Measurements from ENCODE around the gene RAB3GAP2. TPM values are rescaled to one million over a fixed set of nuclear protein-coding genes. Genes with fewer than 3 reads are reported as not detected.
"Not testable (repeated sequence)": the region's sequence is repeated elsewhere in the genome, so short reads cannot be mapped to it uniquely, and the experiment has no call there.

RAB3GAP2 gene
- total RNA-seq, 3 donors from 2014 or later: 30.9 to 43.2 (median 42.3) TPM

GRCh38 chr1:220243947-220244346, 28.3 kb downstream of the RAB3GAP2 start:
- no peaks in the 10 kb centered on the region for H3K27me3 ChIP-seq
- no peak overlapping the region for H3K4me3 ChIP-seq
- H3K27ac ChIP-seq: no peak overlapping the region
- H3K36me3 ChIP-seq: no peaks in the 10 kb centered on the region
- H3K4me1 ChIP-seq: no peaks in the 10 kb centered on the region
- no peak for DNase-seq (ENCODE audit: low spot score in 2 of 2)
- peaks cover 4 to 6% of the 10 kb centered on the region in 2 donors for H3K9me3 ChIP-seq
- intact Hi-C loops (cut with DNase I; ENCODE audit: low total_unique reads): no loop called here
- TF ChIP-seq POLR2AphosphoS5 (IDR thresholded peaks at IDR 0.05) (no peak), POLR2A (IDR thresholded peaks at IDR 0.05) (no peak), CTCF (IDR thresholded peaks at IDR 0.05) (no peak)

- Histone ChIP-seq H3K36me3 (no peaks in the 10 kb centered on the region), H3K4me1 (no peaks in the 10 kb centered on the region), H3K27me3 (no peaks in the 10 kb centered on the region), H3K9me3 (no peaks in the 10 kb centered on the region), H3K4me3 (no peak overlapping the region), H3K27ac (no peak overlapping the region)
- intact Hi-C loops (cut with DNase I; ENCODE audit: low total_unique reads): no loop called here
- DNase-seq (ENCODE audit: low spot score in 2 of 2): no peak
- TF ChIP-seq POLR2A (IDR thresholded peaks at IDR 0.05): no peak
- TF ChIP-seq CTCF (IDR thresholded peaks at IDR 0.05): no peak
- TF ChIP-seq POLR2AphosphoS5 (IDR thresholded peaks at IDR 0.05): no peak
These were observed 31.1 kb downstream of the RAB3GAP2 start for GRCh38 chr1:220241072-220241663.

GRCh38 chr1:220239966-220240365, 32.3 kb downstream of the RAB3GAP2 start:
- Histone ChIP-seq H3K4me3 (no peak overlapping the region), H3K27me3 (no peaks in the 10 kb centered on the region), H3K9me3 (no peaks in the 10 kb centered on the region), H3K36me3 (no peaks in the 10 kb centered on the region), H3K27ac (no peak overlapping the region), H3K4me1 (no peaks in the 10 kb centered on the region)
- TF ChIP-seq CTCF (IDR thresholded peaks at IDR 0.05) (no peak), POLR2A (IDR thresholded peaks at IDR 0.05) (no peak), POLR2AphosphoS5 (IDR thresholded peaks at IDR 0.05) (no peak)
- intact Hi-C loops (cut with DNase I; ENCODE audit: low total_unique reads): no loop called here
- DNase-seq (ENCODE audit: low spot score in 2 of 2): no peak

- Histone ChIP-seq H3K4me3 (no peak overlapping the region), H3K36me3 (no peaks in the 10 kb centered on the region), H3K4me1 (no peaks in the 10 kb centered on the region), H3K27ac (no peak overlapping the region), H3K27me3 (no peaks in the 10 kb centered on the region), H3K9me3 (no peaks in the 10 kb centered on the region)
- intact Hi-C loops (cut with DNase I; ENCODE audit: low total_unique reads): no loop called here
- DNase-seq (ENCODE audit: low spot score in 2 of 2): no peak
- TF ChIP-seq POLR2A (IDR thresholded peaks at IDR 0.05): no peak
- no peak for TF ChIP-seq CTCF (IDR thresholded peaks at IDR 0.05)
These were observed 33.0 kb downstream of the RAB3GAP2 start for GRCh38 chr1:220239213-220239612.

- H3K36me3 ChIP-seq; H3K27ac ChIP-seq; H3K27me3 ChIP-seq; intact Hi-C loops (cut with DNase I; ENCODE audit: low total_unique reads); H3K4me3 ChIP-seq; DNase-seq (ENCODE audit: low spot score in 2 of 2); H3K4me1 ChIP-seq; H3K9me3 ChIP-seq: not testable (repeated sequence)
These were observed 36.0 kb downstream of the RAB3GAP2 start for GRCh38 chr1:220236278-220236677.

GRCh38 chr1:220235462-220235861, 36.8 kb downstream of the RAB3GAP2 start:
- no peak for TF ChIP-seq CTCF (IDR thresholded peaks at IDR 0.05)
- TF ChIP-seq POLR2AphosphoS5 (IDR thresholded peaks at IDR 0.05): no peak
- no peak for TF ChIP-seq POLR2A (IDR thresholded peaks at IDR 0.05)
- Histone ChIP-seq H3K4me3 (no peak overlapping the region), H3K4me1 (no peaks in the 10 kb centered on the region), H3K9me3 (no peaks in the 10 kb centered on the region), H3K27ac (no peak overlapping the region), H3K27me3 (no peaks in the 10 kb centered on the region), H3K36me3 (no peaks in the 10 kb centered on the region)
- DNase-seq (ENCODE audit: low spot score in 2 of 2): no peak
- intact Hi-C loops (cut with DNase I; ENCODE audit: low total_unique reads): no loop called here
